A549 (cell line): ENCODE measurements around the gene DLGAP1.

Experiments used
- CTCF ChIP-seq: fragments of >200 bp; sonication (Bioruptor Twin); formaldehyde crosslinking; IDR thresholded peaks from 3 replicates; pipeline ENCODE4 v1.5.1; 2016
- POLR2A ChIP-seq: IDR thresholded peaks from 2 replicates; pipeline ENCODE4 v1.6.1; 2012; ENCODE audit warnings: mild to moderate bottlenecking, low read length

GRCh38 chr18:3579701-3580100 is 875.4 kb downstream of the DLGAP1 start:
- TF ChIP-seq POLR2A, result no peak
- no peak for TF ChIP-seq CTCF
